IMR-90 (cell line): ENCODE results near the gene ADCY2. TPM values are rescaled to one million over a fixed set of nuclear protein-coding genes. Genes with fewer than 3 reads are reported as not detected.

ENCODE experiments used
- ATAC-seq: fragments of 200-7000 bp; cut with Tn5 transposase; 2 replicates; pipeline ENCODE4 v1.9.1; 2020; ENCODE audit warnings: low read depth, mild to moderate bottlenecking, moderate library complexity
- BruUV-seq: library from RNA; stranded (reverse); fragments of 400-500 nt; replicated peaks from 2 replicates; lab custom pipeline; 2021; lab: Mats Ljungman, UMichigan
- CTCF ChIA-PET: fragments of 300-600 bp; formaldehyde crosslinking; extraction: SDS; loops from one replicate; lab custom pipeline; 2021; ENCODE audit warnings: antibody characterized with exemption; lab: Yijun Ruan, JAX
- POLR2A ChIA-PET: fragments of 300-600 bp; sonication (Branson Sonifier 250); formaldehyde crosslinking; loops from one replicate; lab custom pipeline; 2022; ENCODE audit warnings: antibody characterized with exemption; ENCODE audit not compliant: unreplicated experiment; lab: Charles Lee
- DNase-seq: peaks from one replicate; pipeline ENCODE4 v3.0.0; 2013
- H2AFZ ChIP-seq: replicated peaks from 2 replicates; pipeline ENCODE3; 2013; ENCODE audit warnings: low read length, mild to moderate bottlenecking; ENCODE audit not compliant: poor library complexity
- H2AK5ac ChIP-seq: 2 replicates; pipeline ENCODE4 v1.6.1; 2013; ENCODE audit warnings: low read depth, low read length, inconsistent platforms
- H2AK9ac ChIP-seq: replicated peaks from 2 replicates; pipeline ENCODE3; 2013; ENCODE audit warnings: mild to moderate bottlenecking, low read depth, low read length, moderate library complexity; ENCODE audit not compliant: poor library complexity
- H2BK120ac ChIP-seq: 2 replicates; pipeline ENCODE4 v1.6.1; 2013; ENCODE audit warnings: low read depth, low read length, inconsistent platforms
- H2BK15ac ChIP-seq: 3 replicates; pipeline ENCODE4 v1.6.1; 2013; ENCODE audit warnings: low read depth, low read length, inconsistent platforms
- H2BK20ac ChIP-seq: 2 replicates; pipeline ENCODE4 v1.6.1; 2013; ENCODE audit warnings: low read depth, mild to moderate bottlenecking, inconsistent platforms, low read length, moderate library complexity
- H2BK5ac ChIP-seq: 2 replicates; pipeline ENCODE4 v1.6.1; 2013; ENCODE audit warnings: mild to moderate bottlenecking, low read depth, low read length, inconsistent platforms; ENCODE audit not compliant: poor library complexity, severe bottlenecking
- H3K14ac ChIP-seq: replicated peaks from 2 replicates; pipeline ENCODE4 v1.6.1; 2013; ENCODE audit warnings: low read depth, low read length, inconsistent platforms
- H3K18ac ChIP-seq: 2 replicates; pipeline ENCODE4 v1.6.1; 2013; ENCODE audit warnings: low read depth, low read length, control low read depth
- H3K23ac ChIP-seq: 2 replicates; pipeline ENCODE4 v1.6.1; 2013; ENCODE audit warnings: low read depth, low read length, inconsistent platforms
- H3K27ac ChIP-seq: 2 replicates; pipeline ENCODE4 v1.5.1; 2013; ENCODE audit warnings: mild to moderate bottlenecking, control low read depth, low read length; ENCODE audit not compliant: insufficient read depth
- H3K27me3 ChIP-seq: 2 replicates; pipeline ENCODE4 v1.6.1; 2013; ENCODE audit warnings: low read length; ENCODE audit not compliant: control insufficient read depth, insufficient read depth
- H3K36me3 ChIP-seq: 2 replicates; pipeline ENCODE4 v1.6.1; 2013; ENCODE audit warnings: low read length, mixed read lengths; ENCODE audit not compliant: control insufficient read depth, insufficient read depth
- H3K4ac ChIP-seq: 2 replicates; pipeline ENCODE4 v1.6.1; 2013; ENCODE audit warnings: low read depth, low read length, inconsistent platforms
- H3K4me1 ChIP-seq: 2 replicates; pipeline ENCODE4 v1.6.1; 2013; ENCODE audit warnings: low read length, mixed read lengths; ENCODE audit not compliant: control insufficient read depth, insufficient read depth
- H3K4me2 ChIP-seq: 2 replicates; pipeline ENCODE4 v1.6.1; 2013; ENCODE audit warnings: low read depth, mild to moderate bottlenecking, control low read depth, low read length, moderate library complexity
- H3K4me3 ChIP-seq: 2 replicates; pipeline ENCODE4 v1.5.1; 2013; ENCODE audit warnings: low read depth, mild to moderate bottlenecking, control low read depth, low read length, moderate library complexity; ENCODE audit not compliant: insufficient read depth
- H3K56ac ChIP-seq: 2 replicates; pipeline ENCODE4 v1.6.1; 2013; ENCODE audit warnings: low read length, inconsistent platforms; ENCODE audit not compliant: insufficient read depth; ENCODE audit errors: extremely low read depth
- H3K79me1 ChIP-seq, 2 experiments: 2 replicates each; pipeline ENCODE4 v1.6.1; 2013; ENCODE audit warnings: low read length in 2 of 2, inconsistent platforms in 1 of 2, low read depth in 1 of 2
- H3K9ac ChIP-seq: 2 replicates; pipeline ENCODE4 v1.6.1; 2013; ENCODE audit warnings: low read depth, low read length, control low read depth
- H3K9me1 ChIP-seq: 2 replicates; pipeline ENCODE4 v1.6.1; 2013; ENCODE audit warnings: low read length, inconsistent platforms; ENCODE audit not compliant: insufficient read depth
- H3K9me3 ChIP-seq: 2 replicates; pipeline ENCODE4 v1.6.1; 2013; ENCODE audit warnings: low read length; ENCODE audit not compliant: control insufficient read depth, insufficient read depth
- H4K20me1 ChIP-seq: 2 replicates; pipeline ENCODE4 v1.6.1; 2013; ENCODE audit warnings: low read length, inconsistent platforms; ENCODE audit not compliant: insufficient read depth
- H4K5ac ChIP-seq: 2 replicates; pipeline ENCODE4 v1.6.1; 2013; ENCODE audit warnings: mild to moderate bottlenecking, low read depth, low read length, control low read depth
- H4K8ac ChIP-seq, 2 experiments: 2 replicates each; pipeline ENCODE4 v1.6.1; 2013; ENCODE audit warnings: low read depth in 2 of 2, low read length in 2 of 2, control low read depth in 1 of 2, inconsistent platforms in 1 of 2
- H4K91ac ChIP-seq: 2 replicates; pipeline ENCODE4 v1.6.1; 2013; ENCODE audit warnings: low read depth, low read length, inconsistent platforms; ENCODE audit not compliant: insufficient read depth
- BHLHE40 ChIP-seq: fragments of 150-350 bp; IDR thresholded peaks from 2 replicates; pipeline ENCODE4 v1.6.1; 2016; ENCODE audit warnings: mild to moderate bottlenecking, low read depth, low read length
- CEBPB ChIP-seq: IDR thresholded peaks from 2 replicates; pipeline ENCODE4 v1.6.1; 2012; ENCODE audit warnings: low read depth, low read length, improper control_type of control experiment
- FOS ChIP-seq: fragments of 150-350 bp; IDR thresholded peaks from 2 replicates; pipeline ENCODE4 v1.6.1; 2016; ENCODE audit warnings: low read depth, low read length
- MAFK ChIP-seq: IDR thresholded peaks from 2 replicates; pipeline ENCODE4 v1.6.1; 2012; ENCODE audit warnings: low read depth, low read length, improper control_type of control experiment
- MAZ ChIP-seq: IDR thresholded peaks from 2 replicates; pipeline ENCODE4 v1.6.1; 2012; ENCODE audit warnings: low read depth, mild to moderate bottlenecking, low read length, improper control_type of control experiment, moderate library complexity, borderline replicate concordance
- MXI1 ChIP-seq: IDR thresholded peaks from 2 replicates; pipeline ENCODE4 v1.6.1; 2012; ENCODE audit warnings: low read depth, mild to moderate bottlenecking, low read length, moderate library complexity, borderline replicate concordance
- NFE2L2 ChIP-seq: fragments of 150-350 bp; IDR thresholded peaks from 2 replicates; pipeline ENCODE4 v1.6.1; 2016; ENCODE audit warnings: low read depth, mild to moderate bottlenecking, low read length
- POLR2A ChIP-seq: IDR thresholded peaks from 2 replicates; pipeline ENCODE4 v1.6.1; 2012; ENCODE audit warnings: mild to moderate bottlenecking, low read depth, low read length
- RAD21 ChIP-seq: IDR thresholded peaks from 2 replicates; pipeline ENCODE4 v1.6.1; 2012; ENCODE audit warnings: low read length, improper control_type of control experiment
- RCOR1 ChIP-seq: IDR thresholded peaks from 2 replicates; pipeline ENCODE4 v1.6.1; 2012; ENCODE audit warnings: mild to moderate bottlenecking, low read length, improper control_type of control experiment; ENCODE audit not compliant: insufficient replicate concordance
- RFX5 ChIP-seq: IDR thresholded peaks from 2 replicates; pipeline ENCODE4 v1.8.0; 2012; ENCODE audit warnings: low read depth, mild to moderate bottlenecking, low read length, moderate library complexity
- SMC3 ChIP-seq: fragments of 150-350 bp; IDR thresholded peaks from 2 replicates; pipeline ENCODE4 v1.6.1; 2016; ENCODE audit warnings: low read depth, mild to moderate bottlenecking, antibody characterized with exemption, low read length, moderate library complexity
- WGBS, 2 experiments: methylation state at CpG; one replicate each; pipeline versions ENCODE4 v1.1.5 to v1.1.7; 2013; ENCODE audit warnings: missing lambda C conversion rate in 2 of 2; ENCODE audit not compliant: insufficient read length in 1 of 2; ENCODE audit errors: extremely low coverage in 2 of 2; 5-methylcytosine and 5-hydroxymethylcytosine counted together
- dilution Hi-C: fragments of 300-500 bp; cut with HindIII; formaldehyde crosslinking; loops from one replicate; pipeline ENCODE4 v1.14.3; 2018; ENCODE audit warnings: low sequenced_read_pairs; ENCODE audit not compliant: unreplicated experiment
- in situ Hi-C: fragments of 300-500 bp; cut with MboI; formaldehyde crosslinking; loops from 3 replicates; pipeline ENCODE4 v1.14.3; 2019; ENCODE audit warnings: low sequenced_read_pairs, inconsistent platforms, mixed read lengths
- intact Hi-C: fragments of 100-400 bp; cut with micrococcal nuclease; formaldehyde crosslinking; loops from 2 replicates; pipeline ENCODE4 v1.10.0; 2022
- polyA plus RNA-seq, 3 experiments: library from polyadenylated mRNA; depleted of rRNA; stranded (reverse); fragments of >200 nt; gene quantifications; 2 replicates each; pipeline ENCODE4 v1.2.3, GENCODE V29; 2012; ENCODE audit warnings: low replicate concordance in 1 of 3
- total RNA-seq: library from RNA; depleted of rRNA; stranded (reverse); fragments of >200 nt; gene quantifications from 2 replicates; pipeline ENCODE4 v1.2.3, GENCODE V29; 2012
- TF ChIP-seq, protein P1 (sequence below): fragments of 150-350 bp; IDR thresholded peaks from 2 replicates; pipeline ENCODE4 v1.6.1; 2016; ENCODE audit warnings: low read depth, mild to moderate bottlenecking, low read length, moderate library complexity, borderline replicate concordance
- TF ChIP-seq, protein P2 (sequence below): conservative IDR thresholded peaks from 2 replicates; pipeline ENCODE4 v1.5.1; 2012; ENCODE audit warnings: mild to moderate bottlenecking, low read depth, low read length, improper control_type of control experiment
- TF ChIP-seq, protein P3 (sequence below): fragments of 150-350 bp; IDR thresholded peaks from 2 replicates; pipeline ENCODE4 v1.6.1; 2017; ENCODE audit warnings: mild to moderate bottlenecking, antibody characterized with exemption, low read length, low read depth

The ADCY2 gene
- total and polyA plus RNA-seq, 2 of the 4 experiments (the other 2 are of a cell fraction) = not detected

DNA sequence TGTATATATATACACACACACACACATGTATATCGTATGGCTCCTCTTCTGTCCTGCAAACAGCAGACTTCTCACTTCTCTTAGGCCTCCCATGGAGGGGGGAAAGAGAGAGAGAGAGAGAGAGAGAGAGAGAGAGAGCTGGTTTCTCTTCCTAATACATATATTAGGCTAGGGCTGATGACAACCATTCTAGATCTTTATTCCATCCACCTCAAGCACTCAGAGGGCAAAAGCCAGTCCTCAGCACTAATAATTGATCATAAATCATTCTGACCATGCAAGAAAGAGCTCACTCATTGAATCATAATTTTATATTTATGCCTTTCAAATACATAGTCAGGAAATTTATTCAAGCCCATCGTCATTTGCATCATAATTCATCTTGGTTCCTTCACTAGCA lies 408.0 kb downstream of the ADCY2 start:
- Histone ChIP-seq H4K8ac (no peak overlapping the region), H2AFZ (no peak overlapping the region), H4K20me1 (no peaks in the 10 kb centered on the region), H2BK20ac (no peak overlapping the region), H3K14ac (no peak overlapping the region), H3K4me2 (no peak overlapping the region), H2AK9ac (no peak overlapping the region), H3K23ac (no peak overlapping the region), H4K91ac (no peak overlapping the region), H3K9me1 (no peaks in the 10 kb centered on the region), H2BK120ac (no peak overlapping the region), H3K27me3 (no peaks in the 10 kb centered on the region), H3K4ac (no peak overlapping the region), H3K18ac (no peak overlapping the region), H3K27ac (no peak overlapping the region), H3K9me3 (no peaks in the 10 kb centered on the region), H2BK15ac (no peak overlapping the region), H3K4me3 (no peak overlapping the region), H3K36me3 (no peaks in the 10 kb centered on the region), H2BK5ac (no peak overlapping the region), H3K9ac (no peak overlapping the region), H3K79me1 (no peaks in the 10 kb centered on the region), H3K56ac (no peak overlapping the region), H4K5ac (no peak overlapping the region), H2AK5ac (no peak overlapping the region), H3K4me1 (no peaks in the 10 kb centered on the region)
- intact Hi-C loops = no loop called here
- no peak for ATAC-seq
- ChIA-PET POLR2A (no interaction called here), CTCF (no interaction called here)
- TF ChIP-seq, protein P1, sequence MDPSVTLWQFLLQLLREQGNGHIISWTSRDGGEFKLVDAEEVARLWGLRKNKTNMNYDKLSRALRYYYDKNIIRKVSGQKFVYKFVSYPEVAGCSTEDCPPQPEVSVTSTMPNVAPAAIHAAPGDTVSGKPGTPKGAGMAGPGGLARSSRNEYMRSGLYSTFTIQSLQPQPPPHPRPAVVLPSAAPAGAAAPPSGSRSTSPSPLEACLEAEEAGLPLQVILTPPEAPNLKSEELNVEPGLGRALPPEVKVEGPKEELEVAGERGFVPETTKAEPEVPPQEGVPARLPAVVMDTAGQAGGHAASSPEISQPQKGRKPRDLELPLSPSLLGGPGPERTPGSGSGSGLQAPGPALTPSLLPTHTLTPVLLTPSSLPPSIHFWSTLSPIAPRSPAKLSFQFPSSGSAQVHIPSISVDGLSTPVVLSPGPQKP = no peak
- TF ChIP-seq MAFK (no peak), RAD21 (no peak), FOS (no peak), MXI1 (no peak), RCOR1 (no peak), SMC3 (no peak), RFX5 (no peak), POLR2A (no peak), MAZ (no peak), NFE2L2 (no peak), BHLHE40 (no peak), CEBPB (no peak)
- TF ChIP-seq, protein P2, sequence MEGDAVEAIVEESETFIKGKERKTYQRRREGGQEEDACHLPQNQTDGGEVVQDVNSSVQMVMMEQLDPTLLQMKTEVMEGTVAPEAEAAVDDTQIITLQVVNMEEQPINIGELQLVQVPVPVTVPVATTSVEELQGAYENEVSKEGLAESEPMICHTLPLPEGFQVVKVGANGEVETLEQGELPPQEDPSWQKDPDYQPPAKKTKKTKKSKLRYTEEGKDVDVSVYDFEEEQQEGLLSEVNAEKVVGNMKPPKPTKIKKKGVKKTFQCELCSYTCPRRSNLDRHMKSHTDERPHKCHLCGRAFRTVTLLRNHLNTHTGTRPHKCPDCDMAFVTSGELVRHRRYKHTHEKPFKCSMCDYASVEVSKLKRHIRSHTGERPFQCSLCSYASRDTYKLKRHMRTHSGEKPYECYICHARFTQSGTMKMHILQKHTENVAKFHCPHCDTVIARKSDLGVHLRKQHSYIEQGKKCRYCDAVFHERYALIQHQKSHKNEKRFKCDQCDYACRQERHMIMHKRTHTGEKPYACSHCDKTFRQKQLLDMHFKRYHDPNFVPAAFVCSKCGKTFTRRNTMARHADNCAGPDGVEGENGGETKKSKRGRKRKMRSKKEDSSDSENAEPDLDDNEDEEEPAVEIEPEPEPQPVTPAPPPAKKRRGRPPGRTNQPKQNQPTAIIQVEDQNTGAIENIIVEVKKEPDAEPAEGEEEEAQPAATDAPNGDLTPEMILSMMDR = no peak
- TF ChIP-seq, protein P3, sequence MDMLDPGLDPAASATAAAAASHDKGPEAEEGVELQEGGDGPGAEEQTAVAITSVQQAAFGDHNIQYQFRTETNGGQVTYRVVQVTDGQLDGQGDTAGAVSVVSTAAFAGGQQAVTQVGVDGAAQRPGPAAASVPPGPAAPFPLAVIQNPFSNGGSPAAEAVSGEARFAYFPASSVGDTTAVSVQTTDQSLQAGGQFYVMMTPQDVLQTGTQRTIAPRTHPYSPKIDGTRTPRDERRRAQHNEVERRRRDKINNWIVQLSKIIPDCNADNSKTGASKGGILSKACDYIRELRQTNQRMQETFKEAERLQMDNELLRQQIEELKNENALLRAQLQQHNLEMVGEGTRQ = no peak
- BruUV-seq = no TSS peak
- in situ Hi-C loops = no loop called here
- dilution Hi-C loops = no loop called here
- no peak for DNase-seq
- no CpG with 5 or more reads among the region's 2 CpGs for WGBS, 2 experiments
